Posterior cingulate gyrus (tissue), 11 donors: Measurements from ENCODE around the gene PARVB.

Experiments used
- DNase-seq, 10 donors: peaks; one replicate each; pipeline versions ENCODE4 v3.0.0 to v3.0.0-alpha.2; 2020 to 2021; ENCODE audit warnings: mixed read lengths in 3 of 10
- intact Hi-C: fragments of 100-400 bp; cut with DNase I; formaldehyde crosslinking; loops from one replicate; pipeline ENCODE4 v1.15.1; 2023

Gene PARVB, protein sequence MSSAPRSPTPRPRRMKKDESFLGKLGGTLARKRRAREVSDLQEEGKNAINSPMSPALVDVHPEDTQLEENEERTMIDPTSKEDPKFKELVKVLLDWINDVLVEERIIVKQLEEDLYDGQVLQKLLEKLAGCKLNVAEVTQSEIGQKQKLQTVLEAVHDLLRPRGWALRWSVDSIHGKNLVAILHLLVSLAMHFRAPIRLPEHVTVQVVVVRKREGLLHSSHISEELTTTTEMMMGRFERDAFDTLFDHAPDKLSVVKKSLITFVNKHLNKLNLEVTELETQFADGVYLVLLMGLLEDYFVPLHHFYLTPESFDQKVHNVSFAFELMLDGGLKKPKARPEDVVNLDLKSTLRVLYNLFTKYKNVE

DNA sequence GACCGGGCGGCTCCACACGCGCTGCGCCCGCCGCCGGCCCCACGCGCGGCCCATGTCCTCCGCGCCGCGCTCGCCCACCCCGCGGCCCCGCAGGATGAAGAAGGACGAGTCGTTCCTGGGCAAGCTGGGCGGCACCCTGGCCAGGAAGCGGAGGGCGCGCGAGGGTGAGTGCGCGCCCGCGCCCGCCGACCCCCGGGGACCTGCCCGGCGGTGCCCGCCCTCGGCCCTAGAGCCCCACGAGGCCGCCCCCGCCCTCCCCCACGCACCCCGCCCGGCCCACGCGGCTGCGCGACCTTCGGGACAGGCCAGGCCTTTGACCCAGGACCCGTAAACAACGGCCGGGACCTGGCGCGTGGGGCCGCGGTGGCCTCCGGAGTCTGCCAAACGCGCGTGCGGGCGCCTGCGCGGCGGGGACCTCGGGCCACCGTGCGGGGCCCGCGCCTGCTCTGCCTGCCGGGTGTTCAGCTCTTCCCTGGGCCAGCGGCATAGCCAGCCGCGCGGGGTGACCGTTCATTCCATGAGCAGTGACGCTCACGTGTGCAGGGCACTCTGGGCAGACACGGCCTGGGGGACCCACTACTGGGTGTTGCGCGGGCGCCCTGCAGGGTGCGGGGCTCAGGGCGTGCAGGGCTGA lies at the start of gene PARVB:
Gene PARVB (plus strand): TSS at position 15 of the 634 bp plus-strand sequence. CDS start 38 bp downstream, at position 53.
- intact Hi-C loops = no loop called here
- DNase-seq = peak in 8 of 10 donors; percentile 21 to 90 (median 46)

DNA sequence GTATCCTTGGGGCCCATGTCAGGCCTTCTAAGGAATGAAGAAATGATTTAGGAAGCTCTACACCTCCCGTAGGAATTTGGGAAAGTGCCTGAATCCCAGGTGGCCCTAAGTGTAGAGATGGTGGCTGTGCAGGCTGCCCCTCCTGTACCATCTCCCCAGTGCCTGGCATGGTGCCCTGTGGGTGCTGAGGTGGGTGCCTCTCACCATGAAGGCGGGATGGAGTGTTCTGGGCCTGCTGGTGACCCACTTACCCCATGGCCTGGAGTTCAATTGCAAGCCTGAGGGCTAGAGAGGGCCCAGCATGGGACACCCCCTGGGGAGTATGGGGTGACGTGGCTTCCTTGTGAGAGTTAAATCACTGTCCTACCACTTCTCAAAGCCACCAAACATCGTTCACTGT lies 49.1 kb upstream of the PARVB start:
- peak in 1 of 10 donors; percentile 81 for DNase-seq

DNA sequence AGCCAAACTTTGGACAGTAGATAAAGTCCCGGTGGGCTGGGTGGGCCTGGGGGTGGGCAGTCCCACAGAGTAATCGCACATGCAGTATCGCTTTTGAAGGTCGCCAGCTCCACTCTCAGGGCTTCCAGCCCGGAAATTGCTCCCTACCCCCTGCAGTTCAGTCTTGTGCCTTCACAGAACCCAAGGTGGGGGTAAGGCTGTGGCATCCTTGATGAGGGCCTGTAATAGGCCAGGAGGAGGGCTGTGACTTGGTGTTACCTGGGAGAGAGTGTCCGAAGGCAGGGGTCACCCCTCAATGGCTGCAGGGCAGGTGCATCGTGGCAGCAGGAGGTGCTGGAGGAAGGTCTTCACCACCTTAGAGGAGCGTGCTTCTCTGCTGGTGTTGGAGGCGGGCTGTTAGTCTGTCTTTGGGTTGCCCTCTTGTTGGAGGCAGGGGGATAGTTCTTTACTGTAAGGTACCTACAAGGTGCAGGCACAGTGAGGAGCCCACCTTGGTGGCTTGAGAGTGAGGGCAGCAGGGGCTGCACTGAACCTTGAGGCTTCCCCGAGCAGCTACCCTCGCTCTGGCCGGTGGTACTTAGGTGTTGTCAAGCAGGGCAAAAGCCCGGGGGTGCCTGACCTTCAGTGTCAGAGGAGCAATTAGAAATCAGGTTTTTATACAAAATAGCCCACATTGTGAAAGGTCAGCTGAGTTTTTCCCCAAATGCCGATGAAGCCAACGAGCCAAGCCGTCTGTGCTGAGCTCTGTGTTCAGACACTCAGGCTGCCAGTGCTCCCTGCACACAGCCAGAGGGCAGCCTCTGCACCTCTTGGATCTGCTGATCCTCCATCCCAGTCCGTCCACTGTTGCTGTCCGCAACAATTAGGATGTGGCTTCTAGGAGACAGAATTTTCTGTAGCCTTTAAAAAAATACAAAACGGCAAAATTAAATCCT lies 47.0 kb upstream of the PARVB start:
- intact Hi-C loops = no loop called here

More for the DNA sequence above, 49.1 kb upstream of the PARVB start:
- intact Hi-C loops = no loop called here

GRCh38 chr22:43978558-43978957 lies 45.5 kb upstream of the PARVB start:
- intact Hi-C loops = no loop called here
- DNase-seq = peak in 1 of 10 donors; percentile 34

More for the DNA sequence above, 47.0 kb upstream of the PARVB start:
- DNase-seq = peak in 1 of 10 donors; percentile 70

GRCh38 chr22:43980579-43980978 lies 43.5 kb upstream of the PARVB start:
- intact Hi-C loops = no loop called here
- DNase-seq = peak in 2 of 10 donors; percentile 53 to 65

- intact Hi-C loops = no loop called here
- peak in 2 of 10 donors; percentile 40 to 49 for DNase-seq
These were observed 43.1 kb upstream of the PARVB start for GRCh38 chr22:43980996-43981395.

GRCh38 chr22:43983808-43984207 lies 40.3 kb upstream of the PARVB start:
- peak in 2 of 10 donors; percentile 22 to 72 for DNase-seq

DNA sequence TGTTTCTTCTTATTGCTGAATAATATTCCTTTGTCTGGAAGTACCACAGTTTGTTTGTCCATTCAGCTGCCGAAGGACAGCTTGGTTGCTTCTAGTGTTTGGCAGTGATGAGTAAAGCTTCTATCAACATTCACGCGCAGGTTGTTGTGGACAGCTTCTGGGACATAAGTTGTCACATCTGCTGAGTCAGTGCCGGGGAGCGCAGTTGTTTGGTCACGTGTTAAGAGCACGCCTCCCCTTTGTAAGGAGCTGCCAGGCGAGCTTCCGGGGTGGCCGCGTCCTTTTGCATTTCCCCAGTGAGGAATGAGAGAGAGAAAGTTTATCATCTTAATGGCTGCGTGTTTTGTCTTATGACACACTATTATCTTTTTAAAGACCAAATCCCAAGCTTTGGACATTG lies 38.6 kb upstream of the PARVB start:
- intact Hi-C loops = no loop called here

More at GRCh38 chr22:43983808-43984207, 40.3 kb upstream of the PARVB start:
- intact Hi-C loops = no loop called here

GRCh38 chr22:43988116-43988820 lies 35.8 kb upstream of the PARVB start:
- intact Hi-C loops = no loop called here
- peak in 1 of 10 donors; percentile 26 for DNase-seq

More for the DNA sequence above, 38.6 kb upstream of the PARVB start:
- peak; percentile 29 to 91 (median 54) for DNase-seq

DNA sequence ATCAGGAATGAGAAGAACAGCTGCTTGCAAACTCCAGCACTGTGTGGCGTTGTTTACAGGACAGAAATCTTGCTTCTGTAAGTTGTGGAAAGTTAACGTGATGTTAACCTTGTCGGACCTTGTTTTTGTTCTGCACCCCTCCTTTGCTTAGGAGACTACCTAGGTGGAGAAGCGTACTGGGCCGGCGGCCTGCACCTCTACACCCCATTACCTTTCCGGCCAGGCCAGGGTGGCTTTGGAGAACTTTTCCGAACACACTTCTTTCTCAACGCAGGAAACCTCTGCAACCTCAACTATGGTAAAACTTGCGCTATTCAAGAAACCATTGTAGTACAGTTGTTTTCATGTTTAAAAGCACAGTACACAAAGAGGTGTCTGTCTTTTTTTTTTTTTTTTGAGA lies 35.1 kb upstream of the PARVB start:
- intact Hi-C loops = no loop called here
- DNase-seq = peak in 2 of 10 donors; percentile 40 to 55

DNA sequence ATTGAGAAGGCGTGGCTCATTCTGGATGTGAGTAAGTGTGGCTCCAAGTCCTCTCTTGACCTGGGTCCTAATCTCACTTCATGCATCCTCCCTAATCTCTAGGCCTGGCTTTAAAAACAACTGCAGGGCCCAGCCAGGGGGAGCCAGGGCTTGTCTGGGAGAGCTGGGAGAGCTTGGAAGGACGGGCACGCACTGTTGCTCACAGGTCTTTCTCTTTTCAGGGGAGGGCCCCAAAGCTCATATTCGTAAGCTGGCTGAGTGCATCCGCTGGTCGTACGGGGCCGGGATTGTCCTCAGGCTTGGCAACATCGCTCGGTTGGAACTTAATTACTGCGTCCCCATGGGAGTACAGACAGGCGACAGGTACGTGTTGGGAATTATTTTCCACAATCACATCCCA lies 34.1 kb upstream of the PARVB start:
- intact Hi-C loops = loop anchor here (5.0 kb wide), 1 partner anchor 92 kb away; no protein-coding TSS in a partner anchor
- peak in 1 of 10 donors; percentile 72 for DNase-seq

DNA sequence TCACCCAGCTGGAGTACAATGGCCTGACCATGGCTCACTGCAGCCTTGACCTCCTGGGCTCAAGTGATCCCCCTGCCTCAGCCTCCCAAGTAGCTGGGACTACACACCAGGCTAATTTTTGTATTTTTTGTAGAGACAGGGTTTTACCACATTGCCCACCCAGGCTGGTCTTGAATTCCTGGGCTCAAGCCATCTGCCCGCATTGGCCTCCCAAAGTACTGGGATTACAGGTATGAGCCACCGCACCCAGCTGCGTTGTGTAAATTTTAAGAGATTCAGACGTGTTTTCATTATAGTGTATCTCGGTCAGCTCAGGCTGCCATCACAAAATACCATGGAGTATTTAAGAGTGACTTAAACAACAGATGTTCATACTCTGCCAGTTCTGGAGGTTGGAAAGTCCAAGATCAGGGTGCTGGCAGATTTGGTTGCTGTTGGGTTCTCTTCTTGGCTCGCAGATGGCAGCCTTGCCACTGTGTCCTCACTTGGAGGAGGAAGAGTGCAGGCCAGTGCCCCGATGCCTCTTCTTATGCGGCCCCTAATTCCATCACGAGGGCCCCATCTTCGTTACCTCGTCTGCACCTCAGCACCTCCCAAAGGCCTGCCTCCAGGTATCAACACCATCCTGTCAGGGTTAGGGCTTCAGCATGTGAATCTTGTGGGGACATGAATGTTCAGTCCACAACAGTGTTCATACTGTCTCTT lies 32.6 kb upstream of the PARVB start:
- intact Hi-C loops = loop anchor here (5.0 kb wide), 1 partner anchor 91 kb away; no protein-coding TSS in a partner anchor

DNA sequence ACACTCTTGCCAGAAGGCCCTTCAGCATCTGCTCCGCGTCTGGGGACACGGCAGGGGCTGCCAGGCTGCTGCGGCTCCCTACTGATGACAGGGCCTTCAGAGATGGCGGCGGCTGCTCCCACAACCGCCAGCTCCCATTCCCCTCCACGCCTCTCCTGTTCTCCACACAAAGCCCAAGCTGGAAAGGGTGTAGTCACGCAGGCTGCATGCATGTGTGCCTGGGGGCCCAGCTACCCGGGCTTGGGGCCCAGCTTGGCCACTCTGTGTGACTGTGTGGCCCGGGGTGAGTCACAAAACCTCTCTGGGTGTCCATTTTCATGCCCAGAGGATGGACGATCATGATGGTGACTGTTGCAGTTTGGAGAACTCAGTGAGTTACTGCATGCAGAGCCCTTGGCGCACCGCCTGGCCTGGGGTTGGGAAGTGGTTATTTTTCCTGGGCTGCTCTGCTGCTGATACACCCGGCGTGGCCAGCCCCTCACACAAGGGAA lies 31.7 kb upstream of the PARVB start:
- intact Hi-C loops = loop anchor here (5.0 kb wide), 1 partner anchor 90 kb away; no protein-coding TSS in a partner anchor
- peak in 4 of 10 donors; percentile 28 to 84 (median 59) for DNase-seq

More for the DNA sequence above, 32.6 kb upstream of the PARVB start:
- peak in 1 of 10 donors; percentile 45 for DNase-seq

DNA sequence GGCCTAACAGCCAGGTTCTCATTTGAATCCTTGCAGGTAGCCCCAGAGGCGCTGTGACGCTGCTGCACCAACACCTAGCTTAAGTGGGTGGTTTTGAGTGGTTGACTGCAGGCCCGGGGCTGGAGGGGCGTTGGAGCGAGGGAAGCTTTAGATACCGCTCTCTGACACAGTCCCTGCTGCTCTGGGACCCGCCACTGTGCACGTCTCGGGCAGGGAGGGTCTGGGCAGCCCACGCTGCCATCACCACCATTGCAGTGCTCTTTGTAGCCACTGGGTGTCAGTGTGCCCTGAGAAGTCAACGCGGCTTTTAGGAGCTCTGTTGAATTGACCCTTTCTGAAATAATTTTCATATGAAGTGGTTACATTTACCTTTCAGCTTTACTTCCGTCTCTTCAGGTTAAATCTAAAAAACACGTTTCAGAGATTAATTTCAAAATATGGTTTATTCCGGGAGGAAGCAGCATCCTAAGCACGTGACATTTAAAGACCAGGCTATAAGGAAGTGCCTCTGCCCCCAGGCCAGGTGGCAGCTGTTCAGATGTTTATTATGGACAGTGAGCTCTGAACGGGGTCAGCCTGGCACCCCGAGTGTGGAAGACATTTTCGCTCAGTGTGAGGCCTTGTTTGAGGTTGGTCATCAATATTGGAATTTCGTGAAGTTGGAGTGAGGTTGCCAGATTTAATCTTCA lies 30.9 kb upstream of the PARVB start:
- intact Hi-C loops = loop anchor here (1.0 to 5.0 kb wide), 2 partner anchors 89 to 633 kb away; no protein-coding TSS in a partner anchor
- DNase-seq = peak in 6 of 10 donors; percentile 42 to 91 (median 60)

- intact Hi-C loops = loop anchor here (5.0 kb wide), 1 partner anchor 88 kb away; no protein-coding TSS in a partner anchor
- DNase-seq = no peak
These were observed 30.1 kb upstream of the PARVB start for GRCh38 chr22:43994006-43994405.

DNA sequence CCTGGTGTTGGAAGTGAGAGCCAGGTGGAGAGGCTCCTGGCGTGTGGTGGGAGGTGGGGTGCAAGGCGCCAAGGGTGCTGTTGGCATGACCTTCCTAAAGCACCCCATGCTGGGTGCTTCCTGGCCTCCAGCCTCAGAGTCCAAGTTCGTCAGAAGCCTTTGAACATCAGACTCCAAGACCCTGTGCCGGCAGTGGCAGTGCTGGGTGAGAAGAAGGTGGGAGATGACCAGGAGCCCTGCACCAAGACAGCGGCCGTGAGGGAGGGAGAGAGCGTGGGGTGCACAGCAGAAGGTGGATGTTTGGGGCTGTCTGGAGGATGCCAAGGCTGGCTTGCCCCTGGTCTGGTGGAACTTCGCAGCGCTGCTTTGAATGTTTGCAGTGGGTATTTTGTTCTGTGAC lies 29.7 kb upstream of the PARVB start:
- DNase-seq = peak in 1 of 10 donors; percentile 74
- intact Hi-C loops = loop anchor here (5.0 kb wide), 1 partner anchor 88 kb away; no protein-coding TSS in a partner anchor

DNA sequence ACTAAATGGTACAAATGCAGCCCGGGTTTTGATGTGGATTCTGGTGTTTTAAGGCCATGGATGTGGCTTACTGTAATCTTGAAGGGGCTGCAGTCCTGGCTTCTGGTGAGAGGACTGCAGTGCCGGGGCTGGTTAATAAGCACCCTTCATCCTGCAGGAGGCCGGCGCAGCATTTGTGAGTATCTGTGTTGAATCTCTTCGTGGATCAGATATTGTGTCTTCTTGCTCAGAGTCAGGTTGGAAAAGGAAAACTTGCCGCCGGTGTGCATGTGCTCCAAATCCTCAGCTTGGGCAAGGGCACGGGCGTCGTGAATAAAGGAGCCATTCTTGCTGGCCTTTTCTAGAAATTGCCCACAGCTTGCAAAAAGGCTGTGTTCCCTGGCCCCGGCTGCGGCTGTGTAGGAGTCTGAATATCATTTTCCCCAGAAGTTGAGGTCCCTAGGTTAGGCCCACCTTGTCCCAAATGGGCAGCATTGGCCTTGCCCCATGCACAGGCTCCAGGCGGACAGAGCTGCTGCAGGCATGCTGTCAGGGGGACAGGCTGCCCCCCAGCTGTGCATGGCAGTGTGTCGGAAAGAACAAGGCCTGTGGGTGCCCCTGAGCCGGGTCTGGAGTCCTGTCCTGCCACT lies 28.9 kb upstream of the PARVB start:
- DNase-seq = peak in 1 of 10 donors; percentile 67
- intact Hi-C loops = no loop called here
